Stomach (tissue), 4 donors: ENCODE results near the gene CLEC4C.
"Not testable (repeated sequence)": the region's sequence is repeated elsewhere in the genome, so short reads cannot be mapped to it uniquely, and the experiment has no call there.

Source experiments
- EP300 ChIP-seq: sonication (generic); formaldehyde crosslinking; IDR thresholded peaks from one replicate; pipeline ENCODE4 v1.6.1; 2017; ENCODE audit warnings: antibody characterized with exemption
- POLR2A ChIP-seq, 4 donors: fragments of 450-650 bp; IDR thresholded peaks; one replicate each; pipeline ENCODE4 v1.6.1; 2016; ENCODE audit warnings: antibody characterized with exemption in 4 of 4, control low read depth in 2 of 4, mild to moderate bottlenecking in 1 of 4, moderate library complexity in 1 of 4
- TF ChIP-seq, protein P1 (sequence below), 7 experiments: fragments of 450-650 bp in 4 of 7; fragments of 200-600 bp in 3 of 7; sonication (generic) in 3 of 7; IDR thresholded peaks; one replicate each; pipeline ENCODE4 v1.5.1; 2016 to 2019; ENCODE audit warnings: antibody characterized with exemption in 7 of 7, control low read depth in 2 of 7, mild to moderate bottlenecking in 1 of 7

DNA sequence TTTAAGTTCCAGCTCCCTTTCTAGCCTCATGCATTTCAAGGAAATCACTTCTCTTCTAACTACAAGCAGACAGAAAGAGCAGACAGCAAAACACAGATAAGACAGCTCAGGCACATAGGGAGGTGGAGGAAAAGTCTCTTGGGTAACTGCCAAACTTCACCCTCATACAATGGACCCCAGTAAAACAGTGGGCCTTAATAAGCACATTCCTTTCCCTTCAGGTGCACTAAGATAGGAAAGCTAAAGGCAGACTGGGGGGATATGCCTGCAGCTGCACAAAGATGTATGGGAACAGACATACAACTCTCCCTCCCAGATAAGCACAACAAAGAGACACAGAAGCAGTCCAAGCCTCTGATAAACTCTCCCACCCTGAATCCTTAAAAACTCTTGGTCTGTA lies 16.2 kb downstream of the CLEC4C start:
- TF ChIP-seq, protein P1, sequence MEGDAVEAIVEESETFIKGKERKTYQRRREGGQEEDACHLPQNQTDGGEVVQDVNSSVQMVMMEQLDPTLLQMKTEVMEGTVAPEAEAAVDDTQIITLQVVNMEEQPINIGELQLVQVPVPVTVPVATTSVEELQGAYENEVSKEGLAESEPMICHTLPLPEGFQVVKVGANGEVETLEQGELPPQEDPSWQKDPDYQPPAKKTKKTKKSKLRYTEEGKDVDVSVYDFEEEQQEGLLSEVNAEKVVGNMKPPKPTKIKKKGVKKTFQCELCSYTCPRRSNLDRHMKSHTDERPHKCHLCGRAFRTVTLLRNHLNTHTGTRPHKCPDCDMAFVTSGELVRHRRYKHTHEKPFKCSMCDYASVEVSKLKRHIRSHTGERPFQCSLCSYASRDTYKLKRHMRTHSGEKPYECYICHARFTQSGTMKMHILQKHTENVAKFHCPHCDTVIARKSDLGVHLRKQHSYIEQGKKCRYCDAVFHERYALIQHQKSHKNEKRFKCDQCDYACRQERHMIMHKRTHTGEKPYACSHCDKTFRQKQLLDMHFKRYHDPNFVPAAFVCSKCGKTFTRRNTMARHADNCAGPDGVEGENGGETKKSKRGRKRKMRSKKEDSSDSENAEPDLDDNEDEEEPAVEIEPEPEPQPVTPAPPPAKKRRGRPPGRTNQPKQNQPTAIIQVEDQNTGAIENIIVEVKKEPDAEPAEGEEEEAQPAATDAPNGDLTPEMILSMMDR (IDR thresholded peaks at IDR 0.05), result not testable (repeated sequence)
- not testable (repeated sequence) for TF ChIP-seq POLR2A (IDR thresholded peaks at IDR 0.05); EP300
